Measurements from ENCODE around the gene ZNF385D. TPM values are rescaled to one million over a fixed set of nuclear protein-coding genes. Genes with fewer than 3 reads are reported as not detected.

ZNF385D gene
- polyA plus RNA-seq, 2 donors, result 0.39 to 0.52 TPM

DNA sequence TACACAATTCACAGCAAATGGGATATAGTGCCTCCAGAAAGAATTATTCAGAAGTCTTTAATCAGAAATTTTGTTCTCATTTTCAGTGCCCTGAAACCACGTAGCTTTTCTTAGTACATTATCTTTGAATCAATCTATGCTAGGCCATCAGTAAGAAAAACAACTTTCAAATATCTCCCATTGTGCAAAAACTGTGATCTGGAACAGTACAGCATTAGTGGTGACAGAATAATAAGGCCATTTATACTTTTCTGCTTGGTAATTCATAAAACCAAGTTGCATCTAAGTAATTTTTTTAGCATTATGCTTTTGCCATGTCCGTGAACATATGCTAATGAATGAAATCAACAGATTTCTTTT lies 35.4 kb upstream of the ZNF385D start:
- Histone ChIP-seq H3K4me3 (ENCODE audit: low read depth in 1 of 2, low read length in 2 of 2) (no peak overlapping the region), H3K4me1 (ENCODE audit: control insufficient read depth in 2 of 2, insufficient read depth in 2 of 2, low read length in 1 of 2) (no peaks in the 10 kb centered on the region), H3K27ac (ENCODE audit: low read depth in 2 of 2, low read length in 1 of 2) (no peak overlapping the region), H3K36me3 (ENCODE audit: control insufficient read depth in 2 of 2, insufficient read depth in 2 of 2, low read length in 1 of 2) (no peaks in the 10 kb centered on the region), H3K27me3 (ENCODE audit: control insufficient read depth in 1 of 2, insufficient read depth in 2 of 2, low read length in 2 of 2) (no peaks in the 10 kb centered on the region), H3K9me3 (ENCODE audit: control insufficient read depth in 2 of 2, insufficient read depth in 1 of 2, low read depth in 1 of 2, low read length in 1 of 2) (no peaks in the 10 kb centered on the region)
- WGBS, 2 donors, result 23 to 41% methylated on average over 2 of the region's 2 CpGs

- Histone ChIP-seq H3K9me3 (ENCODE audit: control insufficient read depth in 2 of 2, insufficient read depth in 1 of 2, low read depth in 1 of 2, low read length in 1 of 2) (no peaks in the 10 kb centered on the region), H3K27me3 (ENCODE audit: control insufficient read depth in 1 of 2, insufficient read depth in 2 of 2, low read length in 2 of 2) (no peaks in the 10 kb centered on the region), H3K4me3 (ENCODE audit: low read depth in 1 of 2, low read length in 2 of 2) (no peak overlapping the region), H3K36me3 (ENCODE audit: control insufficient read depth in 2 of 2, insufficient read depth in 2 of 2, low read length in 1 of 2) (no peaks in the 10 kb centered on the region), H3K4me1 (ENCODE audit: control insufficient read depth in 2 of 2, insufficient read depth in 2 of 2, low read length in 1 of 2) (no peaks in the 10 kb centered on the region), H3K27ac (ENCODE audit: low read depth in 2 of 2, low read length in 1 of 2) (no peak overlapping the region)
- WGBS, 2 donors, result 49 to 55% methylated on average over 8 of the region's 8 CpGs
Measured at GRCh38 chr3:21785765-21786437, 34.9 kb upstream of the ZNF385D start.

DNA sequence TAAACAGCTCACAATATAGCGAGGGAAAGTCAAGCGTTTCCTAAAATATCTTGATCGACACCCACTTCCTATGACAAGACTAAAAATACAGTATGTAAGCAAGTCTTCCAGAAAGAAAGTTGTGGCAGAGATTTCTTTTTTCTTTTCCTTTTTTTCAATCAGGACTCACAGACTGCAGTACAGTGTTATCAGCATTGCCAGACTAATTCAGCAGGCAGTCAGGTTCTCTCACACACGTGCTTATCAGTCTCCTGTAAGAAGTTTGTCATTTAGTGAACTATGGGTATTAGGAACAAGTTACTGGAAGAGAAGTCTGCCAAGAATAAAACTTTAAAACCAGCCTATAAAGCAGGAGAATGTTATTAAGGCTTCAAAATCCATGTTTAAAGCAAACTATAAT lies 32.8 kb upstream of the ZNF385D start:
- no peaks in the 10 kb centered on the region for H3K36me3 ChIP-seq (ENCODE audit: control insufficient read depth in 2 of 2, insufficient read depth in 2 of 2, low read length in 1 of 2)
- WGBS, 2 donors, result 49 to 55% methylated on average over 4 of the region's 4 CpGs
- H3K4me1 ChIP-seq (ENCODE audit: control insufficient read depth in 2 of 2, insufficient read depth in 2 of 2, low read length in 1 of 2), result no peaks in the 10 kb centered on the region
- no peak overlapping the region for H3K4me3 ChIP-seq (ENCODE audit: low read depth in 1 of 2, low read length in 2 of 2)
- H3K27ac ChIP-seq (ENCODE audit: low read depth in 2 of 2, low read length in 1 of 2), result no peak overlapping the region
- no peaks in the 10 kb centered on the region for H3K27me3 ChIP-seq (ENCODE audit: control insufficient read depth in 1 of 2, insufficient read depth in 2 of 2, low read length in 2 of 2)
- H3K9me3 ChIP-seq (ENCODE audit: control insufficient read depth in 2 of 2, insufficient read depth in 1 of 2, low read depth in 1 of 2, low read length in 1 of 2), result no peaks in the 10 kb centered on the region

DNA sequence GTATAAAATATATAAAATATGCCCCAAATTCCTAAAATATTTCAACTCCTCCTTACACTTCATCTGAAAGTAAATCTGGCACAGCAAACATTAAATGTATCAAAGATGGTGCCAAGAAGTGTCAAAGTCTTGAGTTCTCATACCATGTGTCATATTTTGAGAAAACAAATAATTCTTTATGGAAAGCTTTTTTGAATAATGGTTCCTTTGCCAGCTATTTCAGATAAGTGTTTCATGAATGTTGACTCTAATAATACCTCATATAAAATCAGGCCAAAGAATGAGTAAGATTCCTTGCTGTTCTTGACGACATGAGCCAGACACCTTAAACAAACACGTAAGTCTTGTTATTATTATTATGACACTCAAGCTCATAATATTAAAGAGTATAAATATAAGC lies 30.3 kb upstream of the ZNF385D start:
- H3K27ac ChIP-seq (ENCODE audit: low read depth in 2 of 2, low read length in 1 of 2), result no peak overlapping the region
- H3K27me3 ChIP-seq (ENCODE audit: control insufficient read depth in 1 of 2, insufficient read depth in 2 of 2, low read length in 2 of 2), result no peaks in the 10 kb centered on the region
- WGBS, 2 donors, result 43 to 73% methylated on average over 2 of the region's 2 CpGs
- H3K36me3 ChIP-seq (ENCODE audit: control insufficient read depth in 2 of 2, insufficient read depth in 2 of 2, low read length in 1 of 2), result no peaks in the 10 kb centered on the region
- no peaks in the 10 kb centered on the region for H3K4me1 ChIP-seq (ENCODE audit: control insufficient read depth in 2 of 2, insufficient read depth in 2 of 2, low read length in 1 of 2)
- H3K9me3 ChIP-seq (ENCODE audit: control insufficient read depth in 2 of 2, insufficient read depth in 1 of 2, low read depth in 1 of 2, low read length in 1 of 2), result no peaks in the 10 kb centered on the region
- no peak overlapping the region for H3K4me3 ChIP-seq (ENCODE audit: low read depth in 1 of 2, low read length in 2 of 2)

DNA sequence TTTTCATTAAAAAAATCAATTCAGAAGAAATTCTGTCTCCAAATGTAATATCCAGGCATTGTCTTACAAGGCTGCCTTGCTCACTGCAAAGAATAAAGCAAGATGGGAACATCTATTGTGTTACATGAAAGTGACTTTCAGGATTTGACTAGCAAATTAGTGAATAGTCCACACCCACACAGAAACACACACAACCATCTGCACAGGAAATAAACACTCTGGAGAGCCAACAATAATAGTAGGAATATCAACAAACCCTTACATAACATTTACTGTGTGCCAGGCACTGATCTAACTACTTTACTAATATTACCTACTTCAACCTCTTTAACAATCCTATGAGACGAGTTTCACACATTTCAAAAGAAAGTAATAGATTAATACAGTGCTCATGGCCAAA lies 28.9 kb upstream of the ZNF385D start:
- Histone ChIP-seq H3K4me1 (ENCODE audit: control insufficient read depth in 2 of 2, insufficient read depth in 2 of 2, low read length in 1 of 2) (no peaks in the 10 kb centered on the region), H3K36me3 (ENCODE audit: control insufficient read depth in 2 of 2, insufficient read depth in 2 of 2, low read length in 1 of 2) (no peaks in the 10 kb centered on the region), H3K9me3 (ENCODE audit: control insufficient read depth in 2 of 2, insufficient read depth in 1 of 2, low read depth in 1 of 2, low read length in 1 of 2) (no peaks in the 10 kb centered on the region), H3K27me3 (ENCODE audit: control insufficient read depth in 1 of 2, insufficient read depth in 2 of 2, low read length in 2 of 2) (no peaks in the 10 kb centered on the region), H3K27ac (ENCODE audit: low read depth in 2 of 2, low read length in 1 of 2) (no peak overlapping the region), H3K4me3 (ENCODE audit: low read depth in 1 of 2, low read length in 2 of 2) (no peak overlapping the region)
- 42 to 57% methylated on average over 1 of the region's 1 CpG for WGBS, 2 donors

- no peak overlapping the region for H3K4me3 ChIP-seq (ENCODE audit: low read depth in 1 of 2, low read length in 2 of 2)
- H3K4me1 ChIP-seq (ENCODE audit: control insufficient read depth in 2 of 2, insufficient read depth in 2 of 2, low read length in 1 of 2), result no peaks in the 10 kb centered on the region
- no peak overlapping the region for H3K27ac ChIP-seq (ENCODE audit: low read depth in 2 of 2, low read length in 1 of 2)
- no peaks in the 10 kb centered on the region for H3K36me3 ChIP-seq (ENCODE audit: control insufficient read depth in 2 of 2, insufficient read depth in 2 of 2, low read length in 1 of 2)
- no peaks in the 10 kb centered on the region for H3K27me3 ChIP-seq (ENCODE audit: control insufficient read depth in 1 of 2, insufficient read depth in 2 of 2, low read length in 2 of 2)
- H3K9me3 ChIP-seq (ENCODE audit: control insufficient read depth in 2 of 2, insufficient read depth in 1 of 2, low read depth in 1 of 2, low read length in 1 of 2), result no peaks in the 10 kb centered on the region
- WGBS, 2 donors, result 79 to 84% methylated on average over 1 of the region's 1 CpG
Measured at GRCh38 chr3:21778715-21779114, 27.7 kb upstream of the ZNF385D start.

- 91 to 94% methylated on average over 2 of the region's 2 CpGs for WGBS, 2 donors
Measured at GRCh38 chr3:21777821-21778220, 26.8 kb upstream of the ZNF385D start.

GRCh38 chr3:21766002-21766401 lies 15.0 kb upstream of the ZNF385D start:
- Histone ChIP-seq H3K9me3 (ENCODE audit: control insufficient read depth in 2 of 2, insufficient read depth in 1 of 2, low read depth in 1 of 2, low read length in 1 of 2) (no peaks in the 10 kb centered on the region), H3K36me3 (ENCODE audit: control insufficient read depth in 2 of 2, insufficient read depth in 2 of 2, low read length in 1 of 2) (no peaks in the 10 kb centered on the region), H3K27me3 (ENCODE audit: control insufficient read depth in 1 of 2, insufficient read depth in 2 of 2, low read length in 2 of 2) (no peaks in the 10 kb centered on the region), H3K4me3 (ENCODE audit: low read depth in 1 of 2, low read length in 2 of 2) (no peak overlapping the region), H3K4me1 (ENCODE audit: control insufficient read depth in 2 of 2, insufficient read depth in 2 of 2, low read length in 1 of 2) (no peaks in the 10 kb centered on the region), H3K27ac (ENCODE audit: low read depth in 2 of 2, low read length in 1 of 2) (no peak overlapping the region)
- WGBS, 2 donors, result 64 to 67% methylated on average over 2 of the region's 2 CpGs

More at GRCh38 chr3:21777821-21778220, 26.8 kb upstream of the ZNF385D start:
- Histone ChIP-seq H3K36me3 (ENCODE audit: control insufficient read depth in 2 of 2, insufficient read depth in 2 of 2, low read length in 1 of 2) (no peaks in the 10 kb centered on the region), H3K27me3 (ENCODE audit: control insufficient read depth in 1 of 2, insufficient read depth in 2 of 2, low read length in 2 of 2) (no peaks in the 10 kb centered on the region), H3K27ac (ENCODE audit: low read depth in 2 of 2, low read length in 1 of 2) (no peak overlapping the region), H3K4me3 (ENCODE audit: low read depth in 1 of 2, low read length in 2 of 2) (no peak overlapping the region), H3K4me1 (ENCODE audit: control insufficient read depth in 2 of 2, insufficient read depth in 2 of 2, low read length in 1 of 2) (no peaks in the 10 kb centered on the region), H3K9me3 (ENCODE audit: control insufficient read depth in 2 of 2, insufficient read depth in 1 of 2, low read depth in 1 of 2, low read length in 1 of 2) (no peaks in the 10 kb centered on the region)

DNA sequence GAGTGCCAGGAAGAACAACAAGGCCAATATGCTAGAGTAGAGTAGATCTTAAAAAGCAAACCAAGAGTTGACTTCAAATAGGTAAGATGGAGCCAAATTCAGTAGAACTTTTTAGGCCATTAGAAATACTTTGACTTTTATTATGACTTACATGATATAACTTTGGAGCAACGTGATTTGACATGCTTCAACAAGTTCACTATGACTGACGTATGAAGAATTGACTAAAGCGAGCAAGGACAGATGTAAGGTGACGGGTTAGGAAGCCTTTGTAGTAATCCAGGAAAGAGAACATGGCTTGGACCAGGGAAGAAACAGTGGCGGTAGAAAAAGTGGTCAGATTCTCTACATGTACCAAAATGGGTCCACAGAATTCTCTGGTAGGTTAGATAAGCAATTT lies 4.9 kb upstream of the ZNF385D start:
- no peak overlapping the region for H3K4me3 ChIP-seq (ENCODE audit: low read depth in 1 of 2, low read length in 2 of 2)
- no peaks in the 10 kb centered on the region for H3K4me1 ChIP-seq (ENCODE audit: control insufficient read depth in 2 of 2, insufficient read depth in 2 of 2, low read length in 1 of 2)
- H3K36me3 ChIP-seq (ENCODE audit: control insufficient read depth in 2 of 2, insufficient read depth in 2 of 2, low read length in 1 of 2), result no peaks in the 10 kb centered on the region
- WGBS, 2 donors, result 59 to 60% methylated on average over 5 of the region's 5 CpGs
- no peaks in the 10 kb centered on the region for H3K9me3 ChIP-seq (ENCODE audit: control insufficient read depth in 2 of 2, insufficient read depth in 1 of 2, low read depth in 1 of 2, low read length in 1 of 2)
- no peaks in the 10 kb centered on the region for H3K27me3 ChIP-seq (ENCODE audit: control insufficient read depth in 1 of 2, insufficient read depth in 2 of 2, low read length in 2 of 2)
- H3K27ac ChIP-seq (ENCODE audit: low read depth in 2 of 2, low read length in 1 of 2), result no peak overlapping the region

DNA sequence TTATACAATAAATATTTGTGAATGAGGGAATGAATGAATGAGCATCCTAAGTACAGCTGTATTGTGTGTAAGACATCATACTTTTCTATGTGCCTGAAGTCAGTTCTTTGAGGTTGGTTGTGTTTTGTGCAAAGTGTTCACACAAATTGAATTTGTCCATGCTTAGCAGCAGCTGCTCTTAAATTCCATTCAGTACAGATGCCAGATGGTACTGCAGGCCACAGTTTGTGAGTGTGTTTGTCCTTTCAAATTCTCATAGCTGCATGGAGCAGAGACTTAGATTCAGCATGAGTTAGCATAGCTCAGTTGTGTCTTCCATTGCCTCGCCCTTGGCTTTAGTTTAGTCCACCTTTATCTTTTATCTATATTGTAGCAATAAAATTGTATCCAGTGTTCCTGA lies 3.8 kb upstream of the ZNF385D start:
- WGBS, 2 donors, result 78 to 85% methylated on average over 1 of the region's 1 CpG
- Histone ChIP-seq H3K27ac (ENCODE audit: low read depth in 2 of 2, low read length in 1 of 2) (no peak overlapping the region), H3K36me3 (ENCODE audit: control insufficient read depth in 2 of 2, insufficient read depth in 2 of 2, low read length in 1 of 2) (no peaks in the 10 kb centered on the region), H3K27me3 (ENCODE audit: control insufficient read depth in 1 of 2, insufficient read depth in 2 of 2, low read length in 2 of 2) (no peaks in the 10 kb centered on the region), H3K4me1 (ENCODE audit: control insufficient read depth in 2 of 2, insufficient read depth in 2 of 2, low read length in 1 of 2) (no peaks in the 10 kb centered on the region), H3K9me3 (ENCODE audit: control insufficient read depth in 2 of 2, insufficient read depth in 1 of 2, low read depth in 1 of 2, low read length in 1 of 2) (no peaks in the 10 kb centered on the region), H3K4me3 (ENCODE audit: low read depth in 1 of 2, low read length in 2 of 2) (no peak overlapping the region)
